ENCODE data around the gene LPXN. TPM values are rescaled to one million over a fixed set of nuclear protein-coding genes. Genes with fewer than 3 reads are reported as not detected.

The LPXN gene
- total and polyA plus RNA-seq, 2 experiments from 2014 or later = 2.3 to 3.2 TPM

GRCh38 chr11:58621586-58622262 lies 46.1 kb upstream of the LPXN start:
- DNase-seq (ENCODE audit: low spot score) = no peak
- Histone ChIP-seq H3K4me1 (ENCODE audit: insufficient read depth) (no peaks in the 10 kb centered on the region), H3K9me2 (replicated peaks; ENCODE audit: insufficient read depth) (no peaks in the 10 kb centered on the region), H3K36me3 (replicated peaks; ENCODE audit: insufficient read depth, low read depth) (peaks cover 4% of the 10 kb centered on the region), H4K20me1 (ENCODE audit: insufficient read depth, poor library complexity, severe bottlenecking) (no peaks in the 10 kb centered on the region), H2AFZ (no peak overlapping the region), H3K4me2 (no peak overlapping the region), H3K4me3 (no peak overlapping the region), H3K27ac (no peak overlapping the region), H3K9me3 (ENCODE audit: low read depth) (no peaks in the 10 kb centered on the region), H3K27me3 (no peaks in the 10 kb centered on the region), H3K79me2 (no peaks in the 10 kb centered on the region)
- TF ChIP-seq EZH2phosphoT487 (IDR thresholded peaks at IDR 0.05; ENCODE audit: low read depth, severe bottlenecking, unreplicated experiment) = no peak
- TF ChIP-seq CTCF (IDR thresholded peaks at IDR 0.05; ENCODE audit: poor library complexity) = no peak
- no peak for TF ChIP-seq EZH2 (IDR thresholded peaks at IDR 0.05; ENCODE audit: borderline replicate concordance)
- 92% methylated on average over 4 of the region's 4 CpGs for WGBS (ENCODE audit: low lambda C conversion rate, missing lambda C conversion rate)

DNA sequence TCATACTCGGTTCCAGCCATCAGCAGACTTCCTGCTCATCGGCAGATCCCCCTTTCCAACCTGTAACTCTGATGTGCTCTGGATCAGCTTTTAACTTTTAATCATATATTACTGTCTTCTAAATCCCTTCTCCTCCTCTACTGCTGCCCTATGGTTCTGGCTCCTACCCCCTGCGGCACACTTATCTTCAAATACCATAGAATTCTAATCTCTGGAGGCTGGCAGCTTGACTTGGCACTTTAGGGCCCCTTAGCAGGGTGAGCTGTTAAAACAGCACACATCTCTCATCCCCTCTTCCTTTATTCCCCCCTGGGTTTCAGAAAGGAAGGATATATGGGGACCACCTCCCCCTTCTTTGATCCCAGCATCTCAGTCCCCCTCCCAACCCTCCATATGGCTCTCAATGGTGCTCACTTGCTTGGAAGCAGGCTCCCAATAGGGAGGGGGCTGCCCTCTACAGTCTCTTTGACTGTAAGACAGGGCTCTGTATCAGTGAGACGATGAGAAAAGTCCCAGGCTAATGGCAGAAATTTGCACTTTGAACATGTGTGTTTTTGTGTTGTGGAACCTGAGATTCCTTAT lies 42.4 kb upstream of the LPXN start:
- DNase-seq (ENCODE audit: low spot score) = no peak
- TF ChIP-seq EZH2phosphoT487 (IDR thresholded peaks at IDR 0.05; ENCODE audit: low read depth, severe bottlenecking, unreplicated experiment) = no peak
- TF ChIP-seq CTCF (IDR thresholded peaks at IDR 0.05; ENCODE audit: poor library complexity) = peak; percentile 12
- Histone ChIP-seq H3K9me3 (ENCODE audit: low read depth) (no peaks in the 10 kb centered on the region), H3K36me3 (replicated peaks; ENCODE audit: insufficient read depth, low read depth) (peaks cover 4% of the 10 kb centered on the region), H3K4me3 (no peak overlapping the region), H3K27ac (no peak overlapping the region), H3K27me3 (no peaks in the 10 kb centered on the region), H3K4me2 (no peak overlapping the region), H4K20me1 (ENCODE audit: insufficient read depth, poor library complexity, severe bottlenecking) (no peaks in the 10 kb centered on the region), H3K9me2 (replicated peaks; ENCODE audit: insufficient read depth) (no peaks in the 10 kb centered on the region), H3K79me2 (no peaks in the 10 kb centered on the region), H3K4me1 (ENCODE audit: insufficient read depth) (no peaks in the 10 kb centered on the region), H2AFZ (no peak overlapping the region)
- 92% methylated on average over 4 of the region's 4 CpGs for whole genome bisulfite sequencing (ENCODE audit: low lambda C conversion rate, missing lambda C conversion rate)

DNA sequence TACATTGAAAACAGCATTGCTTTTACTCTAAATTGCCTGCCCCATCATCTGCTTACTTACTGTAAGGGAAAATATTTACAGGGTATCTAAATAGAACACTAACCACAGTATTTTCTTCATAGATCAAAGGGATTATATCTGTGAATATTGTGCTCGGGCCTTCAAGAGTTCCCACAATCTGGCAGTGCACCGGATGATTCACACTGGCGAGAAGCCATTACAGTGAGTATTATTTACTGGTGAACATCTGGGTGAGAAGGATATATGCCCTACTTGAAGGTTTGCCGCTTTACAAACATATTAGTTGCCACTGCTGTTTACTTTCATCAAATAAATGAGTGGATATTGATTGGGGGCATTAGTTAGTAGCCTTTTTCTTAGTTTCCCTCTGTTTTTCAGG lies 40.9 kb upstream of the LPXN start:
- Histone ChIP-seq H3K27ac (no peak overlapping the region), H4K20me1 (ENCODE audit: insufficient read depth, poor library complexity, severe bottlenecking) (no peaks in the 10 kb centered on the region), H3K9me3 (ENCODE audit: low read depth) (no peaks in the 10 kb centered on the region), H3K36me3 (replicated peaks; ENCODE audit: insufficient read depth, low read depth) (no peaks in the 10 kb centered on the region), H3K27me3 (no peaks in the 10 kb centered on the region), H3K4me2 (no peak overlapping the region), H2AFZ (no peak overlapping the region), H3K4me3 (no peak overlapping the region), H3K4me1 (ENCODE audit: insufficient read depth) (no peaks in the 10 kb centered on the region), H3K79me2 (peaks cover 6% of the 10 kb centered on the region), H3K9me2 (replicated peaks; ENCODE audit: insufficient read depth) (no peaks in the 10 kb centered on the region)
- DNase-seq (ENCODE audit: low spot score) = peak; percentile 23
- 67% methylated on average over 4 of the region's 4 CpGs for WGBS (ENCODE audit: low lambda C conversion rate, missing lambda C conversion rate)
- TF ChIP-seq CTCF (IDR thresholded peaks at IDR 0.05; ENCODE audit: poor library complexity) (no peak), EZH2phosphoT487 (IDR thresholded peaks at IDR 0.05; ENCODE audit: low read depth, severe bottlenecking, unreplicated experiment) (no peak), EZH2 (IDR thresholded peaks at IDR 0.05; ENCODE audit: borderline replicate concordance) (no peak)

All from hepatocyte (in vitro differentiated cells).